ENCODE data around the gene DCST1.
A peak's percentile ranks its signal among the peaks of the same experiment; 100 is the strongest.

The DCST1 gene

GRCh38 chr1:155073377-155074242, 40.0 kb downstream of the DCST1 start:
- Histone ChIP-seq H3K9ac (ENCODE audit: insufficient read length, low read depth) (no peak overlapping the region), H3K9me3 (ENCODE audit: insufficient read depth, low read length) (no peaks in the 10 kb centered on the region), H3K27me3 (ENCODE audit: insufficient read depth, insufficient read length) (peaks cover 14% of the 10 kb centered on the region), H3K36me3 (ENCODE audit: insufficient read depth, insufficient read length, low read length) (peaks cover 15% of the 10 kb centered on the region), H3K4me1 (ENCODE audit: insufficient read depth, insufficient read length) (peaks cover 57% of the 10 kb centered on the region), H3K4me3 (ENCODE audit: insufficient read length, low read depth) (no peak overlapping the region)
- TF ChIP-seq YY1 (IDR thresholded peaks at IDR 0.05; ENCODE audit: insufficient read depth, insufficient read length) (no peak), SUZ12 (IDR thresholded peaks at IDR 0.05; ENCODE audit: extremely low read depth, insufficient read depth, insufficient read length) (no peak), ZNF274 (IDR thresholded peaks at IDR 0.05; ENCODE audit: low read depth, low read length) (no peak)
- DNase-seq (ENCODE audit: low read depth, low spot score), result no peak

- H3K4me1 ChIP-seq (ENCODE audit: insufficient read depth, insufficient read length), result peaks cover 45% of the 10 kb centered on the region
- H3K9ac ChIP-seq (ENCODE audit: insufficient read length, low read depth), result no peak overlapping the region
- TF ChIP-seq YY1 (IDR thresholded peaks at IDR 0.05; ENCODE audit: insufficient read depth, insufficient read length) (no peak), ZNF274 (IDR thresholded peaks at IDR 0.05; ENCODE audit: low read depth, low read length) (no peak), SUZ12 (IDR thresholded peaks at IDR 0.05; ENCODE audit: extremely low read depth, insufficient read depth, insufficient read length) (no peak)
- peaks cover 32% of the 10 kb centered on the region for H3K27me3 ChIP-seq (ENCODE audit: insufficient read depth, insufficient read length)
- H3K36me3 ChIP-seq (ENCODE audit: insufficient read depth, insufficient read length, low read length), result no peaks in the 10 kb centered on the region
- no peak overlapping the region for H3K4me3 ChIP-seq (ENCODE audit: insufficient read length, low read depth)
- no peaks in the 10 kb centered on the region for H3K9me3 ChIP-seq (ENCODE audit: insufficient read depth, low read length)
- DNase-seq (ENCODE audit: low read depth, low spot score), result no peak
Measured at GRCh38 chr1:155075535-155075934, 41.9 kb downstream of the DCST1 start.

GRCh38 chr1:155076371-155076770, 42.7 kb downstream of the DCST1 start:
- Histone ChIP-seq H3K9me3 (ENCODE audit: insufficient read depth, low read length) (no peaks in the 10 kb centered on the region), H3K4me1 (ENCODE audit: insufficient read depth, insufficient read length) (peaks cover 45% of the 10 kb centered on the region), H3K4me3 (ENCODE audit: insufficient read length, low read depth) (no peak overlapping the region), H3K9ac (ENCODE audit: insufficient read length, low read depth) (no peak overlapping the region), H3K27me3 (ENCODE audit: insufficient read depth, insufficient read length) (peaks cover 41% of the 10 kb centered on the region), H3K36me3 (ENCODE audit: insufficient read depth, insufficient read length, low read length) (no peaks in the 10 kb centered on the region)
- DNase-seq (ENCODE audit: low read depth, low spot score), result no peak
- TF ChIP-seq YY1 (IDR thresholded peaks at IDR 0.05; ENCODE audit: insufficient read depth, insufficient read length), result no peak
- no peak for TF ChIP-seq ZNF274 (IDR thresholded peaks at IDR 0.05; ENCODE audit: low read depth, low read length)
- TF ChIP-seq SUZ12 (IDR thresholded peaks at IDR 0.05; ENCODE audit: extremely low read depth, insufficient read depth, insufficient read length), result no peak

- H3K4me3 ChIP-seq (ENCODE audit: insufficient read length, low read depth), result no peak overlapping the region
- no peak overlapping the region for H3K9ac ChIP-seq (ENCODE audit: insufficient read length, low read depth)
- H3K36me3 ChIP-seq (ENCODE audit: insufficient read depth, insufficient read length, low read length), result no peaks in the 10 kb centered on the region
- DNase-seq (ENCODE audit: low read depth, low spot score), result no peak
- no peaks in the 10 kb centered on the region for H3K9me3 ChIP-seq (ENCODE audit: insufficient read depth, low read length)
- H3K4me1 ChIP-seq (ENCODE audit: insufficient read depth, insufficient read length), result peaks cover 37% of the 10 kb centered on the region
- TF ChIP-seq YY1 (IDR thresholded peaks at IDR 0.05; ENCODE audit: insufficient read depth, insufficient read length) (no peak), ZNF274 (IDR thresholded peaks at IDR 0.05; ENCODE audit: low read depth, low read length) (no peak), SUZ12 (IDR thresholded peaks at IDR 0.05; ENCODE audit: extremely low read depth, insufficient read depth, insufficient read length) (no peak)
- H3K27me3 ChIP-seq (ENCODE audit: insufficient read depth, insufficient read length), result peaks cover 50% of the 10 kb centered on the region
Measured at GRCh38 chr1:155077346-155077745, 43.7 kb downstream of the DCST1 start.

- peak overlapping the region; percentile 37 for H3K9ac ChIP-seq (ENCODE audit: insufficient read length, low read depth)
- TF ChIP-seq YY1 (IDR thresholded peaks at IDR 0.05; ENCODE audit: insufficient read depth, insufficient read length), result no peak
- no peak for TF ChIP-seq SUZ12 (IDR thresholded peaks at IDR 0.05; ENCODE audit: extremely low read depth, insufficient read depth, insufficient read length)
- no peak for TF ChIP-seq ZNF274 (IDR thresholded peaks at IDR 0.05; ENCODE audit: low read depth, low read length)
- H3K27me3 ChIP-seq (ENCODE audit: insufficient read depth, insufficient read length), result peaks cover 56% of the 10 kb centered on the region
- H3K9me3 ChIP-seq (ENCODE audit: insufficient read depth, low read length), result no peaks in the 10 kb centered on the region
- peak overlapping the region; percentile 5 for H3K4me3 ChIP-seq (ENCODE audit: insufficient read length, low read depth)
- DNase-seq (ENCODE audit: low read depth, low spot score), result no peak
- peaks cover 38% of the 10 kb centered on the region for H3K4me1 ChIP-seq (ENCODE audit: insufficient read depth, insufficient read length)
- H3K36me3 ChIP-seq (ENCODE audit: insufficient read depth, insufficient read length, low read length), result no peaks in the 10 kb centered on the region
Measured at GRCh38 chr1:155077758-155078445, 44.3 kb downstream of the DCST1 start.

GRCh38 chr1:155078469-155079209, 45.0 kb downstream of the DCST1 start, which contains the start of gene EFNA3:
TSS of gene EFNA3 (plus strand) at chr1:155078837. CDS start at chr1:155078942, 105 bp downstream.
- no peaks in the 10 kb centered on the region for H3K9me3 ChIP-seq (ENCODE audit: insufficient read depth, low read length)
- H3K9ac ChIP-seq (ENCODE audit: insufficient read length, low read depth), result peak within 1 kb of the TSS; percentile 73
- peaks cover 37% of the 10 kb centered on the region for H3K4me1 ChIP-seq (ENCODE audit: insufficient read depth, insufficient read length)
- no peak for DNase-seq (ENCODE audit: low read depth, low spot score)
- H3K36me3 ChIP-seq (ENCODE audit: insufficient read depth, insufficient read length, low read length), result no peaks in the 10 kb centered on the region
- peak within 1 kb of the TSS; percentile 40 for H3K4me3 ChIP-seq (ENCODE audit: insufficient read length, low read depth)
- no peak for TF ChIP-seq ZNF274 (IDR thresholded peaks at IDR 0.05; ENCODE audit: low read depth, low read length)
- TF ChIP-seq YY1 (IDR thresholded peaks at IDR 0.05; ENCODE audit: insufficient read depth, insufficient read length), result no peak
- no peak for TF ChIP-seq SUZ12 (IDR thresholded peaks at IDR 0.05; ENCODE audit: extremely low read depth, insufficient read depth, insufficient read length)
- peaks cover 63% of the 10 kb centered on the region for H3K27me3 ChIP-seq (ENCODE audit: insufficient read depth, insufficient read length)
